B cell (primary cell): ENCODE data around the gene CHRD. TPM values are rescaled to one million over a fixed set of nuclear protein-coding genes. Genes with fewer than 3 reads are reported as not detected.

Source experiments
- ATAC-seq: fragments of 200-7000 bp; cut with Tn5 transposase; one replicate; pipeline ENCODE4 v1.10.0; 2021; ENCODE audit warnings: low read depth, mild to moderate bottlenecking, moderate number of reproducible peaks, moderate library complexity
- CTCF ChIA-PET: fragments of 350-600 bp; sonication (Branson Sonifier 250); formaldehyde crosslinking; loops from one replicate; lab custom pipeline; 2021; ENCODE audit warnings: antibody characterized with exemption, inconsistent platforms; lab: Charles Lee
- POLR2A ChIA-PET: fragments of 350-600 bp; sonication (Branson Sonifier 250); formaldehyde crosslinking; loops from one replicate; lab custom pipeline; 2021; ENCODE audit warnings: antibody characterized with exemption; lab: Charles Lee
- DNase-seq: peaks from one replicate; pipeline ENCODE4 v3.0.0; 2013
- H2AFZ ChIP-seq: 2 replicates; pipeline ENCODE4 v1.6.1; 2012; ENCODE audit warnings: mild to moderate bottlenecking, low read depth, low read length; ENCODE audit not compliant: insufficient read depth, poor library complexity, severe bottlenecking
- H3K27ac ChIP-seq, 2 donors: 1 replicate in 1 of 2; 2 replicates in 1 of 2; pipeline ENCODE4 v1.5.1; 2012 to 2013; ENCODE audit warnings: low read length in 2 of 2, mild to moderate bottlenecking in 2 of 2, moderate library complexity in 1 of 2
- H3K27me3 ChIP-seq, 4 experiments: fragments of 200-600 bp in 1 of 4; sonication (generic) in 1 of 4; replicated peaks in 1 of 4; 1 replicate in 2 of 4; 2 replicates in 2 of 4; pipeline versions ENCODE4 v1.6.1 to v1.7.0; 2013 to 2016; ENCODE audit warnings: low read length in 3 of 4, mild to moderate bottlenecking in 2 of 4, mixed read lengths in 1 of 4, moderate library complexity in 1 of 4; ENCODE audit not compliant: insufficient read depth in 4 of 4, control insufficient read depth in 3 of 4; ENCODE audit errors: control extremely low read depth in 1 of 4
- H3K36me3 ChIP-seq, 2 experiments: replicated peaks in 1 of 2; 1 replicate in 1 of 2; 2 replicates in 1 of 2; pipeline versions ENCODE4 v1.6.1 to v1.7.1; 2013; ENCODE audit warnings: low read length in 1 of 2; ENCODE audit not compliant: insufficient read depth in 2 of 2, control insufficient read depth in 1 of 2; ENCODE audit errors: control extremely low read depth in 1 of 2, extremely low read depth in 1 of 2
- H3K4me1 ChIP-seq, 2 donors: fragments of 200-600 bp in 1 of 2; sonication (generic) in 1 of 2; 1 replicate in 1 of 2; 2 replicates in 1 of 2; pipeline versions ENCODE4 v1.5.1 to v1.6.1; 2013 to 2017; ENCODE audit warnings: low read length in 2 of 2; ENCODE audit not compliant: control insufficient read depth in 2 of 2, insufficient read depth in 2 of 2
- H3K4me2 ChIP-seq: replicated peaks from 2 replicates; pipeline ENCODE3; 2012; ENCODE audit warnings: mild to moderate bottlenecking, low read depth, low read length; ENCODE audit not compliant: poor library complexity, severe bottlenecking
- H3K4me3 ChIP-seq, 5 experiments: fragments of 200-600 bp in 1 of 5; sonication (generic) in 1 of 5; 1 replicate in 3 of 5; 2 replicates in 2 of 5; pipeline versions ENCODE4 v1.5.1 to v1.7.0; 2011 to 2016; ENCODE audit warnings: low read length in 4 of 5, mild to moderate bottlenecking in 4 of 5, low read depth in 2 of 5, control low read depth in 1 of 5, moderate library complexity in 1 of 5; ENCODE audit not compliant: insufficient read depth in 1 of 5; ENCODE audit errors: control extremely low read depth in 1 of 5, extremely low read depth in 1 of 5
- H3K79me2 ChIP-seq: fragments of 200-600 bp; sonication (generic); one replicate; pipeline ENCODE4 v1.6.0; 2016; ENCODE audit warnings: low read length; ENCODE audit not compliant: control insufficient read depth, insufficient read depth
- H3K9ac ChIP-seq: fragments of 200-600 bp; sonication (generic); 2 replicates; pipeline ENCODE4 v1.6.1; 2017; ENCODE audit warnings: mild to moderate bottlenecking, low read length, moderate library complexity
- H3K9me3 ChIP-seq, 3 donors: one replicate each; pipeline versions ENCODE4 v1.6.1 to v1.7.1; 2013; ENCODE audit warnings: low read length in 2 of 3; ENCODE audit not compliant: control insufficient read depth in 2 of 3, insufficient read depth in 1 of 3; ENCODE audit errors: control extremely low read depth in 1 of 3
- H4K20me1 ChIP-seq: 2 replicates; pipeline ENCODE4 v1.6.0; 2012; ENCODE audit warnings: mild to moderate bottlenecking, low read length; ENCODE audit not compliant: insufficient read depth, control insufficient read depth, poor library complexity, severe bottlenecking
- H3K27ac Mint-ChIP-seq: one replicate; pipeline ENCODE4 v1.8.0; 2021; ENCODE audit warnings: mixed read lengths
- H3K27me3 Mint-ChIP-seq: one replicate; pipeline ENCODE4 v1.8.0; 2021; ENCODE audit warnings: mixed read lengths
- H3K4me1 Mint-ChIP-seq: one replicate; pipeline ENCODE4 v1.8.0; 2021; ENCODE audit warnings: mixed read lengths
- H3K4me3 Mint-ChIP-seq: one replicate; pipeline ENCODE4 v1.8.0; 2021; ENCODE audit warnings: mixed read lengths
- H3K9me3 Mint-ChIP-seq: one replicate; pipeline ENCODE4 v1.8.0; 2022; ENCODE audit warnings: mixed read lengths; ENCODE audit not compliant: insufficient read depth
- CTCF ChIP-seq: fragments of 200-600 bp; IDR thresholded peaks from one replicate; pipeline ENCODE4 v1.8.0; 2022; ENCODE audit warnings: antibody characterized with exemption, mild to moderate bottlenecking
- EZH2 ChIP-seq: IDR thresholded peaks from 2 replicates; pipeline ENCODE4 v1.6.1; 2012; ENCODE audit warnings: borderline replicate concordance, low read depth, mild to moderate bottlenecking, moderate library complexity, low read length; ENCODE audit not compliant: insufficient read depth, poor library complexity, severe bottlenecking
- WGBS: methylation state at CpG from one replicate; pipeline ENCODE4 v1.1.5; 2013; ENCODE audit warnings: missing lambda C conversion rate; ENCODE audit not compliant: insufficient coverage; 5-methylcytosine and 5-hydroxymethylcytosine counted together
- intact Hi-C: fragments of 100-400 bp; cut with micrococcal nuclease; formaldehyde crosslinking; loops from one replicate; pipeline ENCODE4 v1.10.0; 2022
- polyA plus RNA-seq: library from polyadenylated mRNA; depleted of rRNA; stranded (reverse); fragments of >200 nt; gene quantifications from 2 replicates; pipeline ENCODE4 v1.2.3, GENCODE V29; 2012
- total RNA-seq, 2 donors: library from RNA; stranded (reverse); fragments of 120-200 nt in 1 of 2; gene quantifications; 1 replicate in 1 of 2; 2 replicates in 1 of 2; pipeline versions ENCODE4 v1.2.3 to v1.2.4, GENCODE V29; 2013 to 2022

Gene CHRD
- total and polyA plus RNA-seq, 2 donors (not counting 1 experiment from before 2014, with no cell fraction given) = not detected

GRCh38 chr3:184372296-184372821 lies 7.5 kb upstream of the CHRD start:
- 76% methylated on average over 8 of the region's 8 CpGs for WGBS
- ATAC-seq (no peak), DNase-seq (no peak)
- H3K9ac ChIP-seq = no peak overlapping the region
- no peak overlapping the region for H3K4me2 ChIP-seq
- H3K27ac ChIP-seq = no peak overlapping the region
- no peaks in the 10 kb centered on the region for H4K20me1 ChIP-seq
- no peak for TF ChIP-seq EZH2
- TF ChIP-seq CTCF = no peak
- POLR2A ChIA-PET = no interaction called here
- H3K36me3 ChIP-seq = peaks cover 0 to 17% of the 10 kb centered on the region in 2 experiments
- H3K27me3 Mint-ChIP-seq = peaks cover 22% of the 10 kb centered on the region
- peaks cover 0 to 14% (median 0%) of the 10 kb centered on the region in 4 experiments for H3K27me3 ChIP-seq
- CTCF ChIA-PET = interaction anchor here (0.5 to 7.4 kb wide), 12 partner anchors 9 to 412 kb away, joined by 3 to 107 read pairs (median 6); partner anchors contain the start of gene EPHB3
- intact Hi-C loops = no loop called here
- H3K9me3 Mint-ChIP-seq = no peaks in the 10 kb centered on the region
- H3K79me2 ChIP-seq = no peaks in the 10 kb centered on the region
- H3K4me3 ChIP-seq = no peak overlapping the region
- H3K27ac Mint-ChIP-seq = no peak overlapping the region
- H3K4me1 ChIP-seq = no peaks in the 10 kb centered on the region
- peaks cover 2% of the 10 kb centered on the region for H3K4me1 Mint-ChIP-seq
- H3K9me3 ChIP-seq = no peaks in the 10 kb centered on the region
- no peak overlapping the region for H3K4me3 Mint-ChIP-seq
- no peak overlapping the region for H2AFZ ChIP-seq

GRCh38 chr3:184372911-184373310 lies 6.9 kb upstream of the CHRD start:
- Histone ChIP-seq H3K4me2 (no peak overlapping the region), H3K4me1 (no peaks in the 10 kb centered on the region), H3K27me3 (peaks cover 0 to 20% (median 2%) of the 10 kb centered on the region in 4 experiments), H3K9me3 (no peaks in the 10 kb centered on the region), H3K9ac (no peak overlapping the region), H3K4me3 (no peak overlapping the region), H3K36me3 (peaks cover 0 to 17% of the 10 kb centered on the region in 2 experiments), H3K27ac (no peak overlapping the region), H3K79me2 (no peaks in the 10 kb centered on the region), H2AFZ (no peak overlapping the region), H4K20me1 (no peaks in the 10 kb centered on the region)
- TF ChIP-seq CTCF (no peak), EZH2 (no peak)
- ATAC-seq (no peak), DNase-seq (no peak)
- intact Hi-C loops = no loop called here
- ChIA-PET POLR2A (no interaction called here), CTCF (interaction anchor here (1.1 to 7.4 kb wide), 5 partner anchors 19 to 172 kb away, joined by 3 to 107 read pairs (median 10); no protein-coding TSS in a partner anchor)
- 88% methylated on average over 5 of the region's 5 CpGs for WGBS
- no peaks in the 10 kb centered on the region for H3K9me3 Mint-ChIP-seq
- peaks cover 2% of the 10 kb centered on the region for H3K4me1 Mint-ChIP-seq
- H3K27ac Mint-ChIP-seq = no peak overlapping the region
- peaks cover 27% of the 10 kb centered on the region for H3K27me3 Mint-ChIP-seq
- H3K4me3 Mint-ChIP-seq = no peak overlapping the region
